SK-N-MC (cell line): ENCODE measurements around the gene CLPSL1.

ENCODE experiments used
- EZH2 ChIP-seq: fragments of 200-600 bp; sonication (generic); IDR thresholded peaks from one replicate; pipeline ENCODE4 v1.6.1; 2017; ENCODE audit warnings: antibody characterized with exemption
- POLR2AphosphoS5 ChIP-seq: IDR thresholded peaks from 2 replicates; pipeline ENCODE4 v1.6.1; 2012; ENCODE audit warnings: mild to moderate bottlenecking, low read depth, low read length, borderline replicate concordance

- no peak for TF ChIP-seq EZH2
- no peak for TF ChIP-seq POLR2AphosphoS5
Observed at GRCh38 chr6:35735452-35735851, 45.4 kb upstream of the CLPSL1 start.
